H1 (cell line): ENCODE data around the gene FSD1L. TPM values are rescaled to one million over a fixed set of nuclear protein-coding genes. Genes with fewer than 3 reads are reported as not detected.

Source experiments
- CTCF ChIA-PET: fragments of 300-600 bp; sonication (Branson Sonifier 250); formaldehyde crosslinking; loops from one replicate; lab custom pipeline; 2021; ENCODE audit not compliant: partially characterized antibody; lab: Charles Lee
- POLR2A ChIA-PET: fragments of 300-600 bp; sonication (Branson Sonifier 250); formaldehyde crosslinking; loops from one replicate; lab custom pipeline; 2021; ENCODE audit warnings: inconsistent platforms; ENCODE audit not compliant: partially characterized antibody; lab: Charles Lee
- DNase-seq, 2 experiments: peaks; one replicate each; pipeline versions ENCODE4 v3.0.0 to v3.0.0-alpha.2; 2010 to 2022; ENCODE audit warnings: low spot score in 2 of 2, low read depth in 1 of 2, mixed read lengths in 1 of 2
- FAIRE-seq: peaks from 2 replicates; lab custom pipeline; 2011; peaks lifted over from hg19 to GRCh38; lab: Jason Lieb, UNC
- H2AFZ ChIP-seq: 2 replicates; pipeline ENCODE4 v1.8.1; 2012; ENCODE audit warnings: low read length, inconsistent platforms
- H2AK5ac ChIP-seq: 2 replicates; pipeline ENCODE4 v1.6.1; 2013; ENCODE audit warnings: low read depth, low read length
- H2BK120ac ChIP-seq: replicated peaks from 2 replicates; pipeline ENCODE3; 2013; ENCODE audit warnings: low read depth, low read length, inconsistent platforms
- H2BK12ac ChIP-seq: 2 replicates; pipeline ENCODE4 v1.6.1; 2013; ENCODE audit warnings: low read depth, low read length
- H2BK15ac ChIP-seq: 2 replicates; pipeline ENCODE4 v1.6.1; 2013; ENCODE audit warnings: low read length
- H2BK20ac ChIP-seq: 2 replicates; pipeline ENCODE4 v1.6.1; 2013; ENCODE audit warnings: low read length
- H2BK5ac ChIP-seq: 2 replicates; pipeline ENCODE4 v1.6.1; 2013; ENCODE audit warnings: low read depth, low read length
- H3K14ac ChIP-seq: 2 replicates; pipeline ENCODE4 v1.6.1; 2013; ENCODE audit warnings: inconsistent platforms; ENCODE audit not compliant: insufficient read length
- H3K18ac ChIP-seq: 2 replicates; pipeline ENCODE4 v1.6.1; 2013; ENCODE audit warnings: low read length; ENCODE audit errors: extremely low read depth
- H3K23ac ChIP-seq: 2 replicates; pipeline ENCODE4 v1.6.1; 2013; ENCODE audit warnings: inconsistent platforms; ENCODE audit not compliant: insufficient read length
- H3K23me2 ChIP-seq: 2 replicates; pipeline ENCODE4 v1.6.1; 2013; ENCODE audit warnings: low read depth, low read length
- H3K27ac ChIP-seq: 2 replicates; pipeline ENCODE4 v1.6.1; 2011; ENCODE audit warnings: low read depth, low read length, inconsistent platforms
- H3K27me3 ChIP-seq, 4 experiments: replicated peaks in 1 of 4; 1 replicate in 1 of 4; 2 replicates in 3 of 4; pipeline versions ENCODE4 v1.6.1 to v1.8.1; 2011 to 2013; ENCODE audit warnings: low read length in 3 of 4, mild to moderate bottlenecking in 3 of 4, inconsistent platforms in 2 of 4, mixed read lengths in 2 of 4, moderate library complexity in 1 of 4; ENCODE audit not compliant: control insufficient read depth in 3 of 4, insufficient read depth in 3 of 4; ENCODE audit errors: extremely low read depth in 1 of 4
- H3K36me3 ChIP-seq, 4 experiments: 2 replicates each; pipeline versions ENCODE4 v1.6.1 to v1.8.1; 2011 to 2013; ENCODE audit warnings: mild to moderate bottlenecking in 4 of 4, low read length in 3 of 4, moderate library complexity in 2 of 4, control low read depth in 1 of 4, inconsistent platforms in 1 of 4; ENCODE audit not compliant: insufficient read depth in 4 of 4, control insufficient read depth in 2 of 4
- H3K4ac ChIP-seq: replicated peaks from 2 replicates; pipeline ENCODE3; 2013; ENCODE audit warnings: low read length, low read depth, mixed read lengths, inconsistent platforms; ENCODE audit not compliant: insufficient read length
- H3K4me1 ChIP-seq, 4 experiments: replicated peaks in 1 of 4; 1 replicate in 1 of 4; 2 replicates in 3 of 4; pipeline versions ENCODE4 v1.6.1 to v1.8.1; 2011 to 2013; ENCODE audit warnings: low read length in 3 of 4, inconsistent platforms in 2 of 4, mixed read lengths in 1 of 4; ENCODE audit not compliant: insufficient read depth in 4 of 4, control insufficient read depth in 3 of 4
- H3K4me2 ChIP-seq, 2 experiments: 2 replicates each; pipeline versions ENCODE4 v1.6.1 to v1.8.1; 2011 to 2013; ENCODE audit warnings: low read depth in 2 of 2, low read length in 2 of 2, control low read depth in 1 of 2, inconsistent platforms in 1 of 2, mild to moderate bottlenecking in 1 of 2; ENCODE audit not compliant: insufficient read depth in 1 of 2
- H3K4me3 ChIP-seq, 4 experiments: fragments of 200-600, 300-600 bp in 1 of 4; sonication (generic), shearing (Covaris generic), sonication (Bioruptor Twin) in 1 of 4; 2 replicates each; pipeline versions ENCODE4 v1.5.1 to v1.8.1; 2011 to 2016; ENCODE audit warnings: low read length in 4 of 4, low read depth in 3 of 4, control low read depth in 2 of 4, inconsistent platforms in 2 of 4, mild to moderate bottlenecking in 2 of 4, mixed read lengths in 1 of 4, moderate library complexity in 1 of 4; ENCODE audit not compliant: insufficient read depth in 2 of 4; ENCODE audit errors: extremely low read depth in 1 of 4
- H3K56ac ChIP-seq: replicated peaks from 2 replicates; pipeline ENCODE3; 2013; ENCODE audit warnings: low read depth, mild to moderate bottlenecking, mixed read lengths, low read length, inconsistent platforms; ENCODE audit not compliant: insufficient read length
- H3K79me1 ChIP-seq: 2 replicates; pipeline ENCODE4 v1.6.1; 2013; ENCODE audit warnings: low read depth, low read length, control low read depth
- H3K79me2 ChIP-seq, 2 experiments: 2 replicates each; pipeline versions ENCODE4 v1.6.1 to v1.8.1; 2012 to 2013; ENCODE audit warnings: low read length in 2 of 2, mild to moderate bottlenecking in 2 of 2, inconsistent platforms in 1 of 2; ENCODE audit not compliant: insufficient read depth in 2 of 2, control insufficient read depth in 1 of 2
- H3K9ac ChIP-seq, 4 experiments: replicated peaks in 1 of 4; 1 replicate in 1 of 4; 2 replicates in 3 of 4; pipeline versions ENCODE4 v1.6.1 to v1.8.1; 2011 to 2013; ENCODE audit warnings: low read depth in 3 of 4, low read length in 3 of 4, control low read depth in 2 of 4, mild to moderate bottlenecking in 2 of 4, moderate library complexity in 2 of 4, inconsistent platforms in 1 of 4; ENCODE audit errors: extremely low read depth in 1 of 4
- H3K9me3 ChIP-seq, 2 experiments: 2 replicates each; pipeline versions ENCODE4 v1.6.1 to v1.8.1; 2012 to 2013; ENCODE audit warnings: mild to moderate bottlenecking in 2 of 2, moderate library complexity in 2 of 2, control low read depth in 1 of 2, inconsistent platforms in 1 of 2, low read depth in 1 of 2, low read length in 1 of 2, mixed read lengths in 1 of 2; ENCODE audit not compliant: insufficient read depth in 2 of 2
- H4K20me1 ChIP-seq, 2 experiments: replicated peaks in 1 of 2; 2 replicates each; pipeline versions ENCODE3 to v1.8.1; 2011 to 2013; ENCODE audit warnings: inconsistent platforms in 2 of 2, low read length in 2 of 2, mild to moderate bottlenecking in 1 of 2; ENCODE audit not compliant: insufficient read depth in 2 of 2, control insufficient read depth in 1 of 2
- H4K5ac ChIP-seq: 2 replicates; pipeline ENCODE4 v1.6.1; 2013; ENCODE audit warnings: low read length, low read depth, mixed read lengths, inconsistent platforms; ENCODE audit not compliant: insufficient read length
- H4K8ac ChIP-seq: 2 replicates; pipeline ENCODE4 v1.8.0; 2013; ENCODE audit warnings: mild to moderate bottlenecking, moderate library complexity, low read length, inconsistent platforms; ENCODE audit not compliant: insufficient read depth; ENCODE audit errors: extremely low read depth
- H4K91ac ChIP-seq: replicated peaks from 2 replicates; pipeline ENCODE3; 2013; ENCODE audit warnings: low read length, mixed read lengths, inconsistent platforms; ENCODE audit not compliant: insufficient read length
- ASH2L ChIP-seq: fragments of 200-600, 300-600 bp; sonication (generic); IDR thresholded peaks from one replicate; pipeline ENCODE4 v1.7.1; 2017; ENCODE audit warnings: low read length
- POLR2A ChIP-seq, 2 experiments: IDR thresholded peaks; 1 replicate in 1 of 2; 2 replicates in 1 of 2; pipeline ENCODE4 v1.6.1; 2011; ENCODE audit warnings: low read depth in 2 of 2, low read length in 2 of 2, mild to moderate bottlenecking in 2 of 2; ENCODE audit errors: control extremely low read depth in 1 of 2
- RBBP5 ChIP-seq: IDR thresholded peaks from 2 replicates; pipeline ENCODE4 v1.7.1; 2012; ENCODE audit warnings: low read depth, mild to moderate bottlenecking, inconsistent platforms, low read length, moderate library complexity, borderline replicate concordance
- SP1 ChIP-seq: IDR thresholded peaks from 2 replicates; pipeline ENCODE4 v1.6.1; 2011; ENCODE audit warnings: low read depth, low read length
- SRF ChIP-seq: IDR thresholded peaks from 2 replicates; pipeline ENCODE4 v1.6.1; 2011; ENCODE audit warnings: mild to moderate bottlenecking, low read depth, low read length, moderate library complexity
- TBP ChIP-seq: IDR thresholded peaks from 2 replicates; pipeline ENCODE4 v1.6.1; 2011; ENCODE audit warnings: low read depth, low read length, improper control_type of control experiment
- TEAD4 ChIP-seq: IDR thresholded peaks from 2 replicates; pipeline ENCODE4 v1.6.1; 2012; ENCODE audit warnings: low read depth, low read length, inconsistent platforms, mixed read lengths
- YY1 ChIP-seq: IDR thresholded peaks from 2 replicates; pipeline ENCODE4 v1.6.1; 2011; ENCODE audit warnings: low read depth, mild to moderate bottlenecking, low read length
- WGBS, 2 experiments: shearing (Covaris generic) in 1 of 2; methylation state at CpG; one replicate each; pipeline versions ENCODE4 v1.1.6 to v1.1.7; 2013 to 2015; ENCODE audit warnings: low lambda C conversion rate in 2 of 2, mixed read lengths in 2 of 2, inconsistent platforms in 1 of 2, low coverage in 1 of 2, missing lambda C conversion rate in 1 of 2; ENCODE audit not compliant: insufficient replicate concordance in 2 of 2, insufficient coverage in 1 of 2, insufficient read length in 1 of 2; ENCODE audit errors: extremely low coverage in 1 of 2, missing lambda C conversion rate in 1 of 2; 5-methylcytosine and 5-hydroxymethylcytosine counted together
- polyA plus RNA-seq, 7 experiments: library from polyadenylated mRNA; depleted of rRNA in 3 of 7; stranded (reverse) in 5 of 7; unstranded in 2 of 7; fragments of >200 nt in 5 of 7; fragments of 200-250 nt in 2 of 7; gene quantifications; 1 replicate in 5 of 7; 2 replicates in 1 of 7; 4 replicates in 1 of 7; pipeline versions ENCODE4 v1.2.1 to v1.2.3, GENCODE V29; 2011 to 2013; ENCODE audit warnings: missing spikeins in 2 of 7, mixed read lengths in 2 of 7
- total RNA-seq: library from RNA; stranded (reverse); fragmentation: NEBNext Ultra II Directional; extraction: Animal tissue kit (Norgen Biotek cat#: 25700); gene quantifications from 2 replicates; pipeline ENCODE4 v1.2.1, GENCODE V29; 2021
- TF ChIP-seq, protein P1 (sequence below): IDR thresholded peaks from 2 replicates; pipeline ENCODE4 v1.6.1; 2012; ENCODE audit warnings: inconsistent platforms
- TF ChIP-seq, protein P2 (sequence below): IDR thresholded peaks from 2 replicates; pipeline ENCODE4 v1.6.1; 2012; ENCODE audit warnings: low read length, inconsistent platforms

FSD1L gene
- total and polyA plus RNA-seq, 2 of the 8 experiments (the other 6 are each of a cell fraction or from before 2014, with no cell fraction given) = 0.91 to 4.8 TPM

DNA sequence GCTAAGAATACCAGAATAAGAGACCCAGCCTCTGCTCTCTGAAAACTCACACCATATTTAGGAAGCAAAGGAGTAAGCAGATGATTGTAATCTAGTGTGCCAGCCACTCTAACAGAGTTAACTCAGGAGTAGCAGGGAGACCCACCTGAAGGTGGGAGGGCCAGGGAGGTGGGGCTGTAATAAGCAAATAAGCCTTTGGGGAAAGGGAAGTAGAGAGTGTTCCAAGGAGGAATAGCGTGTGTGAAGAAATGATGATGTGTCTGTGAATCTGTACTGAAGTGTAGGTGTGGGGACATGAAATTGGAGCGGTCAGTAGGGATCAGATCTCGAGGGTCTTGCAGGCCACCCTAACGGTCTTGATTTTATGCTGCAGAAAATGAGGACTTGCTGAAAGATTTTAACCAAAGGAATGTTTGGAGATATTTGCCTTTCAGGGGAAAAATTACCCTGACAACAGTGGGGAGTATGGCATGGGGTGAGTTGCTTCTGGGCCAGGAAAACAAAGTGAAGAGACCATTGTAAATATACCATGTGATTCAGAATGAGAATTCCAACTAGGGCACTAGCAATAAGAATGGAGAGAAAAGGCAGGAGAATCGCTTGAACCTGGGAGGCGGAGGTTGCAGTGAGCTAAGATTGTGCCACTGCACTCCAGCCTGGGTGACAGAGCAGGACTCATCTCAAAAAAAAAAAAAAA lies 44.1 kb upstream of the FSD1L start:
- WGBS, 2 experiments = 11% methylated on average over 6 of the region's 6 CpGs; no CpG with 5 or more reads in 1 of the 2 experiments
- peak overlapping the region; percentile 86 for H2BK120ac ChIP-seq
- FAIRE-seq (peak; percentile 88), DNase-seq (no peak)
- H3K9ac ChIP-seq = peak overlapping the region in 3 of 4 experiments; percentile 44 to 51 (median 46); a peak in 5 of 7 replicates
- H3K56ac ChIP-seq = no peak overlapping the region
- H4K91ac ChIP-seq = peak overlapping the region; percentile 54
- no peak overlapping the region; the same call in 1 of the 2 replicates for H2BK12ac ChIP-seq
- peaks cover 7 to 33% (median 26%) of the 10 kb centered on the region in 4 experiments; a peak in 6 of 7 replicates for H3K4me1 ChIP-seq
- ChIA-PET POLR2A (interaction anchor here (1.7 to 2.9 kb wide), 2 partner anchors 10 to 159 kb away, joined by 6 to 9 read pairs; partner anchors contain the start of gene SLC44A1), CTCF (interaction anchor here (0.6 to 4.2 kb wide), 7 partner anchors 8 to 595 kb away, joined by 3 to 18 read pairs (median 3); no protein-coding TSS in a partner anchor)
- H3K79me1 ChIP-seq = no peaks in the 10 kb centered on the region
- peak overlapping the region; percentile 82; the same call in 1 of the 2 replicates for H2BK20ac ChIP-seq
- peak overlapping the region; percentile 78 for H3K18ac ChIP-seq
- H3K14ac ChIP-seq = no peak overlapping the region
- no peaks in the 10 kb centered on the region for H3K27me3 ChIP-seq
- H3K4me3 ChIP-seq = peak overlapping the region in 3 of 4 experiments; percentile 15 to 39 (median 30); a peak in 5 of 8 replicates
- peak overlapping the region; percentile 96 for H2BK5ac ChIP-seq
- H4K8ac ChIP-seq = no peak overlapping the region
- H2AK5ac ChIP-seq = no peak overlapping the region
- no peaks in the 10 kb centered on the region for H3K9me3 ChIP-seq
- TF ChIP-seq RBBP5 (peak; percentile 86), SRF (no peak), TEAD4 (peak; percentile 11; the same call in 1 of the 2 replicates), TBP (no peak), ASH2L (peak; percentile 58), SP1 (0 out of 2 replicates have a peak, but pooled peaks have one; percentile 56), POLR2A (IDR thresholded peaks at IDR 0.05; ENCODE audit: control extremely low read depth in 1 of 2, low read depth in 2 of 2, low read length in 2 of 2) (peak in 1 of 2 experiments; percentile 32; a peak in 1 of 3 replicates), YY1 (0 out of 2 replicates have a peak, but pooled peaks have one; percentile 7)
- TF ChIP-seq, protein P1, sequence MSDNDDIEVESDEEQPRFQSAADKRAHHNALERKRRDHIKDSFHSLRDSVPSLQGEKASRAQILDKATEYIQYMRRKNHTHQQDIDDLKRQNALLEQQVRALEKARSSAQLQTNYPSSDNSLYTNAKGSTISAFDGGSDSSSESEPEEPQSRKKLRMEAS = 0 out of 2 replicates have a peak, but pooled peaks have one; percentile 23
- TF ChIP-seq, protein P2, sequence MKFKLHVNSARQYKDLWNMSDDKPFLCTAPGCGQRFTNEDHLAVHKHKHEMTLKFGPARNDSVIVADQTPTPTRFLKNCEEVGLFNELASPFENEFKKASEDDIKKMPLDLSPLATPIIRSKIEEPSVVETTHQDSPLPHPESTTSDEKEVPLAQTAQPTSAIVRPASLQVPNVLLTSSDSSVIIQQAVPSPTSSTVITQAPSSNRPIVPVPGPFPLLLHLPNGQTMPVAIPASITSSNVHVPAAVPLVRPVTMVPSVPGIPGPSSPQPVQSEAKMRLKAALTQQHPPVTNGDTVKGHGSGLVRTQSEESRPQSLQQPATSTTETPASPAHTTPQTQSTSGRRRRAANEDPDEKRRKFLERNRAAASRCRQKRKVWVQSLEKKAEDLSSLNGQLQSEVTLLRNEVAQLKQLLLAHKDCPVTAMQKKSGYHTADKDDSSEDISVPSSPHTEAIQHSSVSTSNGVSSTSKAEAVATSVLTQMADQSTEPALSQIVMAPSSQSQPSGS = peak; percentile 36; the same call in 1 of the 2 replicates
- peak overlapping the region; percentile 64 to 75 for H3K4me2 ChIP-seq
- no peaks in the 10 kb centered on the region for H4K20me1 ChIP-seq
- H4K5ac ChIP-seq = peak overlapping the region; percentile 65
- no peaks in the 10 kb centered on the region for H3K36me3 ChIP-seq
- no peak overlapping the region for H3K4ac ChIP-seq
- no peak overlapping the region for H2BK15ac ChIP-seq
- 0 out of 2 replicates have a peak overlapping the region, but pooled peaks have one; percentile 7 for H2AFZ ChIP-seq
- H3K79me2 ChIP-seq = no peaks in the 10 kb centered on the region
- H3K23ac ChIP-seq = no peak overlapping the region
- H3K23me2 ChIP-seq = no peaks in the 10 kb centered on the region; the same call in none of the 2 replicates
- H3K27ac ChIP-seq = peak overlapping the region; percentile 76
